HG02571 (cell line): ENCODE results near the gene ZNF467.

ENCODE experiments used
- ATAC-seq: cut with Tn5 transposase; IDR thresholded peaks from one replicate; pipeline ENCODE4 v1.9.1; 2021; ENCODE audit warnings: mild to moderate bottlenecking, moderate library complexity; ENCODE audit not compliant: unreplicated experiment

The ZNF467 gene

GRCh38 chr7:149772241-149772955 is 990 bp downstream of the ZNF467 start:
- no peak for ATAC-seq

GRCh38 chr7:149771720-149772240 is 1.6 kb downstream of the ZNF467 start:
- peak; percentile 92 for ATAC-seq

- peak; percentile 6 for ATAC-seq
Measured at GRCh38 chr7:149770728-149771636, 2.4 kb downstream of the ZNF467 start.

GRCh38 chr7:149769915-149770314 is 3.5 kb downstream of the ZNF467 start:
- ATAC-seq: no peak

- no peak for ATAC-seq
Measured at GRCh38 chr7:149768931-149769330, 4.5 kb downstream of the ZNF467 start.

- no peak for ATAC-seq
Measured at GRCh38 chr7:149767068-149767467, 6.3 kb downstream of the ZNF467 start.

GRCh38 chr7:149766135-149766675 is 7.2 kb downstream of the ZNF467 start:
- no peak for ATAC-seq

GRCh38 chr7:149765399-149766121 is 7.8 kb downstream of the ZNF467 start:
- ATAC-seq: no peak

- ATAC-seq: no peak
Measured at GRCh38 chr7:149764481-149765398, 8.6 kb downstream of the ZNF467 start.

- ATAC-seq: no peak
Measured at GRCh38 chr7:149763563-149764240, 9.7 kb downstream of the ZNF467 start.

GRCh38 chr7:149762610-149763009 is 10.8 kb downstream of the ZNF467 start:
- no peak for ATAC-seq

- ATAC-seq: no peak
Measured at GRCh38 chr7:149762089-149762488, 11.3 kb downstream of the ZNF467 start.

- no peak for ATAC-seq
Measured at GRCh38 chr7:149761307-149761706, 12.1 kb downstream of the ZNF467 start.

- no peak for ATAC-seq
Measured at GRCh38 chr7:149760538-149760937, 12.8 kb downstream of the ZNF467 start.

- ATAC-seq: no peak
Measured at GRCh38 chr7:149759093-149759860, 14.1 kb downstream of the ZNF467 start.

GRCh38 chr7:149753375-149754233 is 19.8 kb downstream of the ZNF467 start:
- no peak for ATAC-seq

- no peak for ATAC-seq
Measured at GRCh38 chr7:149752646-149753045, 20.7 kb downstream of the ZNF467 start.
